ENCODE measurements around the gene RNF34. TPM values are rescaled to one million over a fixed set of nuclear protein-coding genes. Genes with fewer than 3 reads are reported as not detected.
A peak's percentile ranks its signal among the peaks of the same experiment; 100 is the strongest.

The RNF34 gene
- total RNA-seq, 1 experiment from 2014 or later, result 66.4 TPM

- Histone ChIP-seq H2BK12ac (ENCODE audit: insufficient read length, low read depth, low read length) (no peak overlapping the region), H3K18ac (ENCODE audit: insufficient read length, low read depth, low read length) (no peak overlapping the region), H3K4ac (ENCODE audit: low read depth, low read length) (no peak overlapping the region), H3T11ph (ENCODE audit: low read length) (no peak overlapping the region), H2BK120ac (ENCODE audit: low read depth, low read length, poor library complexity, severe bottlenecking) (no peak overlapping the region), H3K27ac (ENCODE audit: insufficient read length, low read depth, low read length) (no peak overlapping the region), H3K4me2 (ENCODE audit: insufficient read depth, insufficient read length, low read length) (no peak overlapping the region), H4K8ac (replicated peaks; ENCODE audit: insufficient read length, low read depth, low read length) (no peak overlapping the region), H3K56ac (ENCODE audit: insufficient read length, low read depth, low read length) (no peak overlapping the region), H2AFZ (ENCODE audit: low read length) (no peak overlapping the region), H3K79me1 (ENCODE audit: insufficient read depth, low read depth, low read length, poor library complexity, severe bottlenecking) (peaks cover 11% of the 10 kb centered on the region), H2AK5ac (ENCODE audit: insufficient read length, low read length) (no peak overlapping the region), H2BK20ac (ENCODE audit: low read depth, low read length, poor library complexity, severe bottlenecking) (no peak overlapping the region), H3K9ac (ENCODE audit: extremely low read depth, insufficient read length, low read length) (no peak overlapping the region), H3K4me1 (ENCODE audit: insufficient read depth, low read length) (no peaks in the 10 kb centered on the region), H4K20me1 (ENCODE audit: control insufficient read depth, insufficient read depth, insufficient read length) (no peaks in the 10 kb centered on the region), H4K5ac (ENCODE audit: insufficient read length, low read depth, low read length) (no peak overlapping the region), H3K27me3 (ENCODE audit: insufficient read depth, low read length) (no peaks in the 10 kb centered on the region), H3K9me3 (ENCODE audit: control insufficient read depth, low read depth, low read length) (no peaks in the 10 kb centered on the region), H3K14ac (ENCODE audit: insufficient read depth, low read length) (no peak overlapping the region; the same call in 1 of the 2 replicates), H4K91ac (ENCODE audit: insufficient read length, low read depth, low read length) (no peak overlapping the region), H2BK15ac (ENCODE audit: low read depth, low read length) (no peak overlapping the region), H2BK5ac (ENCODE audit: insufficient read length, low read length) (no peak overlapping the region), H3K23me2 (ENCODE audit: insufficient read length, low read depth, low read length, poor library complexity, severe bottlenecking) (no peaks in the 10 kb centered on the region), H3K23ac (ENCODE audit: insufficient read length, low read depth, low read length) (no peak overlapping the region), H3K79me2 (ENCODE audit: insufficient read depth, low read length) (peaks cover 8% of the 10 kb centered on the region; the same call in 1 of the 2 replicates)
- no peak for DNase-seq
- TF ChIP-seq CTCF (conservative IDR thresholded peaks at IDR 0.05), result no peak
- H3K36me3 Mint-ChIP-seq (ENCODE audit: insufficient read depth in 1 of 3, low read depth in 3 of 3), result peaks cover 11 to 34% (median 21%) of the 10 kb centered on the region in 3 experiments; a peak in 6 of 7 replicates
- 0 out of 5 replicates have a peak, but pooled peaks cover 0 to 2% of the 10 kb centered on the region in 2 experiments for H3K9me3 Mint-ChIP-seq
- no peak overlapping the region for H3K4me3 Mint-ChIP-seq
- peaks cover 11 to 16% of the 10 kb centered on the region in 2 experiments; a peak in 3 of 4 replicates for H3K4me1 Mint-ChIP-seq
- WGBS (ENCODE audit: extremely low coverage, insufficient read length, low lambda C conversion rate), result no CpG with 5 or more reads among the region's 6 CpGs
- peak overlapping the region; percentile 14 to 81 (median 75); a peak in 5 of 7 replicates for H3K27ac Mint-ChIP-seq
- no peaks in the 10 kb centered on the region for H3K27me3 Mint-ChIP-seq (ENCODE audit: low read depth)
These were observed 55.0 kb downstream of the RNF34 start for GRCh38 chr12:121454921-121455320.

Data from H9 (cell line).